K562 (cell line): ENCODE results near the gene UCHL1. TPM values are rescaled to one million over a fixed set of nuclear protein-coding genes. Genes with fewer than 3 reads are reported as not detected.

Experiments
- ATAC-seq: fragments of 200-7000 bp; cut with Tn5 transposase; 3 replicates; pipeline ENCODE4 v1.9.1; 2020; ENCODE audit warnings: moderate library complexity
- BruUV-seq: library from RNA; stranded (reverse); fragments of 400-500 nt; replicated peaks from 2 replicates; lab custom pipeline; 2021; lab: Mats Ljungman, UMichigan
- CTCF ChIA-PET: fragments of 300-600 bp; formaldehyde crosslinking; extraction: SDS; loops from one replicate; lab custom pipeline; 2021; ENCODE audit warnings: low intra/inter-chr PET ratio; lab: Yijun Ruan, JAX
- POLR2A ChIA-PET: fragments of 300-600, 350-650 bp; sonication (Branson Sonifier 250); formaldehyde crosslinking; extraction: SDS; loops from one replicate; lab custom pipeline; 2021; ENCODE audit warnings: antibody characterized with exemption, inconsistent platforms; lab: Yijun Ruan, JAX
- DNase-seq, 4 experiments: peaks; one replicate each; pipeline versions ENCODE4 v3.0.0 to v3.0.0-alpha.2; 2011 to 2018; ENCODE audit warnings: low spot score in 3 of 4, mixed read lengths in 3 of 4; ENCODE audit errors: extremely low read depth in 1 of 4
- FAIRE-seq: peaks from 2 replicates; lab custom pipeline; 2011; peaks lifted over from hg19 to GRCh38; lab: Jason Lieb, UNC
- H2AFZ ChIP-seq: 2 replicates; pipeline ENCODE4 v1.6.0; 2011; ENCODE audit warnings: low read depth, low read length, control low read depth, inconsistent platforms
- H3K27ac ChIP-seq: fragments of 200-600 bp; 3 replicates; pipeline ENCODE4 v1.8.0; 2011; ENCODE audit warnings: low read depth, mild to moderate bottlenecking, control low read depth, inconsistent platforms, low read length, moderate library complexity, mixed read lengths; ENCODE audit errors: extremely low read depth
- H3K27me3 ChIP-seq, 2 experiments: fragments of 300-600 bp in 1 of 2; 2 replicates in 1 of 2; 3 replicates in 1 of 2; pipeline versions ENCODE4 v1.6.0 to v1.8.0; 2011; ENCODE audit warnings: inconsistent platforms in 2 of 2, low read length in 2 of 2, mild to moderate bottlenecking in 1 of 2, mixed read lengths in 1 of 2, moderate library complexity in 1 of 2; ENCODE audit not compliant: control insufficient read depth in 2 of 2, insufficient read depth in 2 of 2
- H3K36me3 ChIP-seq: fragments of 300-600 bp; 3 replicates; pipeline ENCODE4 v1.8.0; 2011; ENCODE audit warnings: mild to moderate bottlenecking, low read length, inconsistent platforms; ENCODE audit not compliant: control insufficient read depth, insufficient read depth
- H3K4me1 ChIP-seq, 2 experiments: fragments of 200-600 bp in 1 of 2; replicated peaks in 1 of 2; 2 replicates in 1 of 2; 3 replicates in 1 of 2; pipeline versions ENCODE4 v1.5.1 to v1.8.0; 2011; ENCODE audit warnings: inconsistent platforms in 2 of 2, low read length in 2 of 2, mild to moderate bottlenecking in 1 of 2, mixed read lengths in 1 of 2, moderate library complexity in 1 of 2; ENCODE audit not compliant: control insufficient read depth in 2 of 2, insufficient read depth in 2 of 2
- H3K4me2 ChIP-seq: 2 replicates; pipeline ENCODE4 v1.6.1; 2011; ENCODE audit warnings: low read length, control low read depth, inconsistent platforms, mixed read lengths; ENCODE audit not compliant: insufficient read depth
- H3K4me3 ChIP-seq: fragments of 200-600 bp; sonication (generic), shearing (Covaris generic); 2 replicates; pipeline ENCODE4 v1.5.1; 2016; ENCODE audit warnings: control low read depth, inconsistent platforms
- H3K79me2 ChIP-seq: fragments of 200-600 bp; 3 replicates; pipeline ENCODE4 v1.8.0; 2011; ENCODE audit warnings: low read length, inconsistent platforms; ENCODE audit not compliant: control insufficient read depth, insufficient read depth
- H3K9ac ChIP-seq, 2 experiments: 2 replicates each; pipeline versions ENCODE4 v1.6.0 to v1.6.1; 2011; ENCODE audit warnings: low read depth in 2 of 2, low read length in 2 of 2, control low read depth in 1 of 2, inconsistent platforms in 1 of 2, mild to moderate bottlenecking in 1 of 2, mixed read lengths in 1 of 2; ENCODE audit not compliant: insufficient read depth in 1 of 2
- H3K9me1 ChIP-seq: one replicate; pipeline ENCODE4 v1.6.0; 2011; ENCODE audit warnings: inconsistent platforms, mild to moderate bottlenecking, low read length, moderate library complexity; ENCODE audit not compliant: control insufficient read depth, insufficient read depth
- H3K9me3 ChIP-seq: replicated peaks from 2 replicates; pipeline ENCODE4 v1.5.1; 2011; ENCODE audit warnings: low read depth, low read length, inconsistent platforms; ENCODE audit not compliant: control insufficient read depth, insufficient read depth
- H4K20me1 ChIP-seq: replicated peaks from 2 replicates; pipeline ENCODE4 v1.6.1; 2011; ENCODE audit warnings: low read length, inconsistent platforms, mixed read lengths; ENCODE audit not compliant: control insufficient read depth, insufficient read depth
- MAFG ChIP-seq: fragments of 450-650 bp; conservative IDR thresholded peaks from 2 replicates; pipeline ENCODE4 v1.6.1; 2016; ENCODE audit warnings: missing genetic modification characterization, missing compliant biosample characterization
- NFE2 ChIP-seq: IDR thresholded peaks from 2 replicates; pipeline ENCODE4 v1.6.1; 2014; ENCODE audit warnings: antibody characterized with exemption, low read depth
- POLR3G ChIP-seq: IDR thresholded peaks from 2 replicates; pipeline ENCODE4 v1.6.1; 2011; ENCODE audit not compliant: insufficient read length, insufficient replicate concordance; ENCODE audit errors: extremely low read depth
- RAD21 ChIP-seq, 2 experiments: fragments of 250-450 bp in 1 of 2; fragments of 450-650 bp in 1 of 2; sonication (Bioruptor Pico) in 1 of 2; formaldehyde crosslinking in 1 of 2; IDR thresholded peaks in 1 of 2; conservative IDR thresholded peaks in 1 of 2; 2 replicates each; pipeline versions ENCODE4 v1.4.0 to v1.8.0; 2020 to 2022; ENCODE audit warnings: mild to moderate bottlenecking in 2 of 2, moderate library complexity in 1 of 2
- SP2 ChIP-seq: IDR thresholded peaks from 2 replicates; pipeline ENCODE4 v1.6.1; 2011; ENCODE audit warnings: mild to moderate bottlenecking, low read depth, low read length, moderate library complexity; ENCODE audit not compliant: poor library complexity, severe bottlenecking; ENCODE audit errors: extremely low read depth
- SRSF3 ChIP-seq: fragments of 200-400 bp; formaldehyde crosslinking; IDR thresholded peaks from 2 replicates; pipeline ENCODE4 v1.6.1; 2016; ENCODE audit warnings: mild to moderate bottlenecking, low read length, moderate library complexity; ENCODE audit not compliant: insufficient read depth
- WGBS: fragments of 100-300 bp; shearing (Covaris generic); methylation state at CpG from one replicate; pipeline ENCODE4 v1.1.6; 2016; ENCODE audit warnings: low coverage, mixed read lengths; ENCODE audit not compliant: insufficient coverage; ENCODE audit errors: missing lambda C conversion rate; 5-methylcytosine and 5-hydroxymethylcytosine counted together
- in situ Hi-C: fragments of 300-500 bp; cut with MboI; formaldehyde crosslinking; loops from 4 replicates; pipeline ENCODE4 v1.15.0; 2018; ENCODE audit warnings: inconsistent platforms, mixed read lengths
- intact Hi-C: fragments of 100-400 bp; cut with micrococcal nuclease; formaldehyde crosslinking; loops from 2 replicates; pipeline ENCODE4 v1.14.2; 2022
- polyA plus RNA-seq, 8 experiments: library from polyadenylated mRNA; depleted of rRNA in 4 of 8; stranded (reverse) in 5 of 8; unstranded in 3 of 8; fragments of >200 nt; fragmentation: Nextera tagmentation in 2 of 8; fragmentation: Illumina TruSeq in 1 of 8; extraction: Ambion mirVana in 2 of 8; extraction: Trizol in 1 of 8; gene quantifications; 2 replicates each; pipeline versions ENCODE4 v1.2.1 to v1.2.3, GENCODE V29; 2011 to 2014; ENCODE audit warnings: inconsistent platforms in 1 of 8, missing spikeins in 1 of 8
- total RNA-seq, 7 experiments: library from RNA; depleted of rRNA in 6 of 7; stranded (reverse); fragments of >200 nt in 6 of 7; fragmentation: Illumina TruSeq in 2 of 7; extraction: Trizol in 2 of 7; gene quantifications; 2 replicates each; pipeline versions ENCODE4 v1.2.1 to v1.2.3, GENCODE V29; 2011 to 2021; ENCODE audit warnings: low replicate concordance in 1 of 7
- TF ChIP-seq, protein P1 (sequence below): fragments of 250-450 bp; sonication (Bioruptor Pico); IDR thresholded peaks from 2 replicates; pipeline ENCODE4 v1.8.0; 2021; ENCODE audit warnings: moderate library complexity, mild to moderate bottlenecking, inconsistent platforms
- TF ChIP-seq, protein P2 (sequence below), 3 experiments: IDR thresholded peaks in 2 of 3; conservative IDR thresholded peaks in 1 of 3; 2 replicates each; pipeline ENCODE4 v1.5.1; 2011 to 2012; ENCODE audit warnings: low read length in 3 of 3, mild to moderate bottlenecking in 3 of 3, control low read depth in 2 of 3, improper control_type of control experiment in 1 of 3, inconsistent platforms in 1 of 3, low read depth in 1 of 3, mixed read lengths in 1 of 3, moderate library complexity in 1 of 3; ENCODE audit not compliant: insufficient read depth in 2 of 3

UCHL1 gene
- total and polyA plus RNA-seq, 9 of the 15 experiments (the other 6 are each of a cell fraction or from before 2014, with no cell fraction given): 0.42 TPM; not detected in 8

DNA sequence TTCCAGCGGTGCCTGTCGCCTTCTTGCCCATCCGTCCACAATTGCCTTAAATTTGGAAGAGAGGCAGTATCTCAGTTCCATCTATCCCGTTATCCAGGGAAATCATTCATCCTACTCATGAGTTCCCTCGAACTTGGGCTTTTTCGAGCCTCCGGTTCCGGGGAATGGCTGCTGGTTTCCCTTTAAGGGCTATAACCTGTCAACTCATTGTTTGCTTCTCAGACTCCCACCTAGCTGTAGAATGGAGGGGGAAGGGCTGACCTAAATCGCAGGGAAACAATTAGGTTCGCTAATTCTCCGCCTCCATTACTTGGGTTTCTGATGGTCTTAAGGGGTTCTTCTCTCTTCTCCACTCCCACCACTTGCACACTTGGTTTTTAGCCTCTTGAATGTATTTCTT is 1.2 kb downstream of the UCHL1 start:
- 16% methylated on average over 9 of the region's 11 CpGs for WGBS
- Histone ChIP-seq H3K9ac (no peak overlapping the region), H3K79me2 (no peaks in the 10 kb centered on the region), H3K4me3 (no peak overlapping the region), H3K27ac (no peak overlapping the region), H3K4me2 (no peak overlapping the region), H3K9me3 (no peaks in the 10 kb centered on the region), H3K4me1 (no peaks in the 10 kb centered on the region; a peak in 1 of 5 replicates), H3K36me3 (no peaks in the 10 kb centered on the region), H4K20me1 (no peaks in the 10 kb centered on the region), H3K27me3 (peaks cover 0 to 8% of the 10 kb centered on the region in 2 experiments; a peak in 2 of 5 replicates), H2AFZ (no peak overlapping the region), H3K9me1 (no peaks in the 10 kb centered on the region)
- no peak for FAIRE-seq
- TF ChIP-seq, protein P1, sequence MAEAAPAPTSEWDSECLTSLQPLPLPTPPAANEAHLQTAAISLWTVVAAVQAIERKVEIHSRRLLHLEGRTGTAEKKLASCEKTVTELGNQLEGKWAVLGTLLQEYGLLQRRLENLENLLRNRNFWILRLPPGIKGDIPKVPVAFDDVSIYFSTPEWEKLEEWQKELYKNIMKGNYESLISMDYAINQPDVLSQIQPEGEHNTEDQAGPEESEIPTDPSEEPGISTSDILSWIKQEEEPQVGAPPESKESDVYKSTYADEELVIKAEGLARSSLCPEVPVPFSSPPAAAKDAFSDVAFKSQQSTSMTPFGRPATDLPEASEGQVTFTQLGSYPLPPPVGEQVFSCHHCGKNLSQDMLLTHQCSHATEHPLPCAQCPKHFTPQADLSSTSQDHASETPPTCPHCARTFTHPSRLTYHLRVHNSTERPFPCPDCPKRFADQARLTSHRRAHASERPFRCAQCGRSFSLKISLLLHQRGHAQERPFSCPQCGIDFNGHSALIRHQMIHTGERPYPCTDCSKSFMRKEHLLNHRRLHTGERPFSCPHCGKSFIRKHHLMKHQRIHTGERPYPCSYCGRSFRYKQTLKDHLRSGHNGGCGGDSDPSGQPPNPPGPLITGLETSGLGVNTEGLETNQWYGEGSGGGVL (CRISPR knock-in tag): no peak
- DNase-seq: no peak
- intact Hi-C loops (no loop called here), in situ Hi-C loops (no loop called here)
- POLR2A ChIA-PET: no interaction called here
- BruUV-seq: no TSS peak
- no peak for ATAC-seq
- CTCF ChIA-PET: no interaction called here

DNA sequence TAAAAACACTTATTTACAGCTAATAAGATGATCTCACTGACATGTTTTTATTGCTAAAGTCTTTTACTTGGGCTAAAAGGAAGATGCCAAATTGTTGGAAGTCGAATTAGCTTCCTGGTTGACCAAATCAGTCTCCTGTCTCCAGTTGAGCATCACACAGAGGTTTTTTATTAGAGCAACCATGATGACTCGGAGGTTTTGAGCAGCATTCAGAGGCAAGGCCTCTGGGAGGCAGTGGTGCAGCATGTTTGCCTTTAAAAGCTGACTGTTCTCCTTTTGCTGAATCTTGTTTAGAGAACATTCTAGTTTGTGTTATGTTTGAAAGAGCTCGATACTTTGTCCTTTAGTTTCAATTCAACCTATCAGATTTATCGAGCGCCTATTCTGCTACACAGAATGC is 2.1 kb downstream of the UCHL1 start:
- TF ChIP-seq, protein P2, sequence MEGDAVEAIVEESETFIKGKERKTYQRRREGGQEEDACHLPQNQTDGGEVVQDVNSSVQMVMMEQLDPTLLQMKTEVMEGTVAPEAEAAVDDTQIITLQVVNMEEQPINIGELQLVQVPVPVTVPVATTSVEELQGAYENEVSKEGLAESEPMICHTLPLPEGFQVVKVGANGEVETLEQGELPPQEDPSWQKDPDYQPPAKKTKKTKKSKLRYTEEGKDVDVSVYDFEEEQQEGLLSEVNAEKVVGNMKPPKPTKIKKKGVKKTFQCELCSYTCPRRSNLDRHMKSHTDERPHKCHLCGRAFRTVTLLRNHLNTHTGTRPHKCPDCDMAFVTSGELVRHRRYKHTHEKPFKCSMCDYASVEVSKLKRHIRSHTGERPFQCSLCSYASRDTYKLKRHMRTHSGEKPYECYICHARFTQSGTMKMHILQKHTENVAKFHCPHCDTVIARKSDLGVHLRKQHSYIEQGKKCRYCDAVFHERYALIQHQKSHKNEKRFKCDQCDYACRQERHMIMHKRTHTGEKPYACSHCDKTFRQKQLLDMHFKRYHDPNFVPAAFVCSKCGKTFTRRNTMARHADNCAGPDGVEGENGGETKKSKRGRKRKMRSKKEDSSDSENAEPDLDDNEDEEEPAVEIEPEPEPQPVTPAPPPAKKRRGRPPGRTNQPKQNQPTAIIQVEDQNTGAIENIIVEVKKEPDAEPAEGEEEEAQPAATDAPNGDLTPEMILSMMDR (IDR thresholded peaks at IDR 0.05 in 2 of 3, conservative IDR thresholded peaks at IDR 0.05 in 1 of 3; ENCODE audit: insufficient read depth in 2 of 3, low read depth in 1 of 3, low read length in 3 of 3): peak in 2 of 3 experiments; percentile 22 to 27; a peak in 1 of 6 replicates
- TF ChIP-seq SRSF3 (no peak), RAD21 (CRISPR knock-in tag; conservative IDR thresholded peaks at IDR 0.05 in 1 of 2, IDR thresholded peaks at IDR 0.05 in 1 of 2) (peak in 1 of 2 experiments; percentile 20; a peak in 1 of 4 replicates), SP2 (no peak), MAFG (tag) (0 out of 2 replicates have a peak, but pooled peaks have one; percentile 16), NFE2 (peak; percentile 50; the same call in 1 of the 2 replicates), POLR3G (no peak)
- Histone ChIP-seq H3K9ac (no peak overlapping the region), H3K9me1 (no peaks in the 10 kb centered on the region), H4K20me1 (no peaks in the 10 kb centered on the region), H3K36me3 (no peaks in the 10 kb centered on the region), H3K27ac (no peak overlapping the region), H2AFZ (no peak overlapping the region), H3K9me3 (no peaks in the 10 kb centered on the region), H3K4me2 (no peak overlapping the region), H3K4me1 (no peaks in the 10 kb centered on the region; a peak in 1 of 5 replicates), H3K4me3 (no peak overlapping the region), H3K27me3 (peaks cover 0 to 8% of the 10 kb centered on the region in 2 experiments; a peak in 2 of 5 replicates), H3K79me2 (no peaks in the 10 kb centered on the region)
- ATAC-seq (no peak), DNase-seq (peak in 1 of 4 experiments; percentile 6), FAIRE-seq (no peak)
- intact Hi-C loops (no loop called here), in situ Hi-C loops (no loop called here)
- WGBS: 0% methylated on average over 5 of the region's 5 CpGs
- BruUV-seq: no TSS peak
- CTCF ChIA-PET: no interaction called here
- POLR2A ChIA-PET: interaction anchor here (0.7 kb wide), 1 partner anchor 13 kb away, joined by 3 read pairs; no protein-coding TSS in a partner anchor
